NCI-H2081 treated with DMSO at 0.1 percent for 48 hours (cell line): ENCODE results near the gene SLC24A3.

Experiments used
- DNase-seq: peaks from one replicate; lab custom pipeline; 2025; lab: John Stamatoyannopoulos, UW

The SLC24A3 gene

GRCh38 chr20:19714579-19714840, 502.1 kb downstream of the SLC24A3 start:
- DNase-seq: no peak

GRCh38 chr20:19715986-19716385, 503.5 kb downstream of the SLC24A3 start:
- DNase-seq: no peak

GRCh38 chr20:19718880-19719279, 506.4 kb downstream of the SLC24A3 start:
- DNase-seq: no peak

GRCh38 chr20:19720991-19721390, 508.5 kb downstream of the SLC24A3 start:
- no peak for DNase-seq

GRCh38 chr20:19723051-19723450, 510.6 kb downstream of the SLC24A3 start:
- no peak for DNase-seq

- no peak for DNase-seq
Observed at GRCh38 chr20:19723813-19724430, 511.5 kb downstream of the SLC24A3 start.

GRCh38 chr20:19725373-19725772, 512.9 kb downstream of the SLC24A3 start:
- no peak for DNase-seq

- DNase-seq: no peak
Observed at GRCh38 chr20:19725814-19726525, 513.5 kb downstream of the SLC24A3 start.

- no peak for DNase-seq
Observed at GRCh38 chr20:19727251-19727847, 514.9 kb downstream of the SLC24A3 start.

- DNase-seq: no peak
Observed at GRCh38 chr20:19729672-19730071, 517.2 kb downstream of the SLC24A3 start.

- no peak for DNase-seq
Observed at GRCh38 chr20:19730706-19731105, 518.3 kb downstream of the SLC24A3 start.

- no peak for DNase-seq
Observed at GRCh38 chr20:19734811-19735210, 522.4 kb downstream of the SLC24A3 start.

- no peak for DNase-seq
Observed at GRCh38 chr20:19735446-19735845, 523.0 kb downstream of the SLC24A3 start.

- no peak for DNase-seq
Observed at GRCh38 chr20:19737025-19737424, 524.6 kb downstream of the SLC24A3 start.

GRCh38 chr20:19738951-19739350, 526.5 kb downstream of the SLC24A3 start:
- no peak for DNase-seq

- DNase-seq: no peak
Observed at GRCh38 chr20:19739351-19739750, 526.9 kb downstream of the SLC24A3 start.

GRCh38 chr20:19740512-19740911, 528.1 kb downstream of the SLC24A3 start:
- DNase-seq: no peak

GRCh38 chr20:19741924-19742323, 529.5 kb downstream of the SLC24A3 start:
- no peak for DNase-seq

GRCh38 chr20:19742974-19743639, 530.7 kb downstream of the SLC24A3 start:
- DNase-seq: no peak

- DNase-seq: no peak
Observed at GRCh38 chr20:19743640-19743995, 531.2 kb downstream of the SLC24A3 start.

- no peak for DNase-seq
Observed at GRCh38 chr20:19745106-19745505, 532.7 kb downstream of the SLC24A3 start.

- DNase-seq: no peak
Observed at GRCh38 chr20:19745584-19745983, 533.1 kb downstream of the SLC24A3 start.

GRCh38 chr20:19746396-19746795, 534.0 kb downstream of the SLC24A3 start:
- no peak for DNase-seq
